Spinal cord (tissue), 10 donors: Measurements from ENCODE around the gene C16orf74. TPM values are rescaled to one million over a fixed set of nuclear protein-coding genes. Genes with fewer than 3 reads are reported as not detected.

Experiments
- DNase-seq, 6 donors: peaks; one replicate each; pipeline versions ENCODE4 v3.0.0 to v3.0.0-alpha.2; 2013 to 2015; ENCODE audit warnings: low spot score in 6 of 6, low read depth in 4 of 6
- H3K27ac ChIP-seq: one replicate; pipeline ENCODE4 v1.5.1; 2013; ENCODE audit warnings: low read depth, low read length, control low read depth
- H3K27me3 ChIP-seq: one replicate; pipeline ENCODE4 v1.6.1; 2013; ENCODE audit warnings: low read length; ENCODE audit not compliant: control insufficient read depth, insufficient read depth
- H3K36me3 ChIP-seq: one replicate; pipeline ENCODE4 v1.6.1; 2013; ENCODE audit warnings: low read length; ENCODE audit not compliant: control insufficient read depth, insufficient read depth
- H3K4me1 ChIP-seq: one replicate; pipeline ENCODE4 v1.6.1; 2013; ENCODE audit warnings: low read length; ENCODE audit not compliant: control insufficient read depth, insufficient read depth
- H3K4me3 ChIP-seq: one replicate; pipeline ENCODE4 v1.5.1; 2013; ENCODE audit warnings: low read depth, low read length, control low read depth
- H3K9me3 ChIP-seq: one replicate; pipeline ENCODE4 v1.6.1; 2013; ENCODE audit warnings: low read length; ENCODE audit not compliant: control insufficient read depth, insufficient read depth
- WGBS: methylation state at CpG from one replicate; pipeline ENCODE4 v1.1.5; 2013; ENCODE audit warnings: missing lambda C conversion rate; ENCODE audit not compliant: insufficient coverage; 5-methylcytosine and 5-hydroxymethylcytosine counted together
- polyA plus RNA-seq, 2 donors: library from polyadenylated mRNA; unstranded; fragments of 120-200 nt; gene quantifications; one replicate each; pipeline ENCODE4 v1.2.1, GENCODE V29; 2013; ENCODE audit not compliant: insufficient read length in 2 of 2
- total RNA-seq, 2 donors: library from RNA; depleted of rRNA in 1 of 2; stranded (reverse); fragments of 120-200 nt in 1 of 2; fragments of >200 nt in 1 of 2; gene quantifications; one replicate each; pipeline versions ENCODE4 v1.2.3 to v1.2.4, GENCODE V29; 2013 to 2014
- donor health status: healthy.

The C16orf74 gene
- total and polyA plus RNA-seq, 4 donors = 1.8 to 4.8 (median 2.9) TPM

DNA sequence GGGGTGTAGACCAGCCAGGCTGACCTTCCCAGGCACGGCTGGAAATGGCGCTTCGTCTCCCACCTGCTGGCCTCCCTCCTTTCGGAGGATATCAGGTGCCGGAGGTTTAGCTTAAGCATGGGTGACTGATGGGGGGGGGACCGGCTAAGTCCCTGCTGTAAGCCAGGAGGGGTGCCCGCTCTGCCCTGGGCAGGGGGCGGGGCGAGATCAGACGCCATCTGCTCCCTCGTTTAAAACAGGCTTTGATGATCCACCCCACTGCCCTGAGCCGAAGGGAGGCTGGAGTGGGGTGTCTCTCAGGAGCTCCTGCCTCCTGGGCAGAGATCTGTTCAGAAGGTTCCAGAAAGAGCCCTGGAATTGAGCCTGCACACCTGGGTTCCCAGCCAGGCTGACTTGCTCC, 26.0 kb downstream of the C16orf74 start:
- H3K4me3 ChIP-seq = no peak overlapping the region
- no peak for DNase-seq
- no peak overlapping the region for H3K27ac ChIP-seq
- H3K27me3 ChIP-seq = no peaks in the 10 kb centered on the region
- peaks cover 51% of the 10 kb centered on the region for H3K4me1 ChIP-seq
- H3K36me3 ChIP-seq = peaks cover 4% of the 10 kb centered on the region
- H3K9me3 ChIP-seq = no peaks in the 10 kb centered on the region
- 73% methylated on average over 12 of the region's 12 CpGs for WGBS

DNA sequence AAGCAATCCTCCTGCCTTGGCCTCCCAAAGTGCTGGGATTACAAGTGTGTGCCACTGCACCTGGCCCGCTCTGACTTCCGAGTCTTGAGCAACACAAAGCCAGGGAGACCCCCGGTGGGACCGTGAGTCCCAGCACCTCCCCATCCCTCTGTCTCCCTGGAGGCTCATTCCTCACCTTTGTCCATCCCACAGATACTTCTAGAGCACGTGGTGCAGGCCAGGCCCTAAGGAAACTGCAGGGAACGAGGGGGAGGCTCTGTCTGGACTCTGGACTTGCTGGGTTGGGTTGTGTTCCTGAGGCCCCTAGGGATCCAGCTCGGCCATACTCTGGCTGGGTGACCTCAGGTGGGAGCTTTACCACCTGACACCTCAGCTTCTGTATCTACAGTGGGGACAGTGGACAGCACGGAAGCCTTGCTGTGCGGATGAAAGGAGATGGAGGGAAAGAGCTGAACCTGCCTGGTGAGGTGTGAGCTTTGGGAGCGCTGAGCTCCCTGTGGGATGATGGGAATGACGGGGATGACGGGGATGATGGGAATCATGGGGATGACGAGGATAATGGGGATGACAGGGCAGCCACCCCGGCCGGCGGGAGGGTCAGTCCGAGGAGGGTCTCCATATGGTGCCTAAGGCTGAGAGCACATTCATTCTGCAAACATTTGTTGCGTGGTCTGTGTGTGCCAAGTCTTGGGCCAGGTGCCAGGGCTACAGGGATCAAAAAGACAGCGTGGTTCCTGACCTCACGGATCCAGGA, 26.6 kb downstream of the C16orf74 start:
- no peak for DNase-seq
- Histone ChIP-seq H3K9me3 (no peaks in the 10 kb centered on the region), H3K27me3 (no peaks in the 10 kb centered on the region), H3K27ac (no peak overlapping the region), H3K36me3 (peaks cover 4% of the 10 kb centered on the region), H3K4me1 (peaks cover 45% of the 10 kb centered on the region), H3K4me3 (no peak overlapping the region)
- 80% methylated on average over 18 of the region's 20 CpGs for WGBS

GRCh38 chr16:85722128-85722893, 28.6 kb downstream of the C16orf74 start:
- peak in 5 of 6 donors; percentile 54 to 85 (median 73) for DNase-seq
- H3K36me3 ChIP-seq = peaks cover 4% of the 10 kb centered on the region
- no peaks in the 10 kb centered on the region for H3K9me3 ChIP-seq
- no peaks in the 10 kb centered on the region for H3K27me3 ChIP-seq
- H3K4me1 ChIP-seq = peaks cover 47% of the 10 kb centered on the region
- no peak overlapping the region for H3K4me3 ChIP-seq
- H3K27ac ChIP-seq = peak overlapping the region; percentile 57
- WGBS = 32% methylated on average over 19 of the region's 20 CpGs

DNA sequence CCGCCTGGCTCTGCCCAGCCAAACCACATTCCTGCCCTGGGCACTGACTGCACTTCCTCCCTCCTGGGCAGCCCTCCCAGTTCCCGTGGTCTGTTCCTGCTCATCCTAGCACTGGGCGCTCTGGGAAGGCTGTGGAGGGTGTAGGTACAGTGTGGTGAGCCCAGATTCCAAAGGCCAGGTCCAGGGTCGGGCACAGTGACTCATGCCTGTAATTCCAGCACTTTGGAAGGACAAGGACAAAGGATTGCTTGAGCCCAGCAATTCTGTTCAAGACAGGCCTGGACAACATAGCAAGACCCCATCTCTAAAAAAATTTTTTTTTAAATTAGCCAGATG, 30.6 kb downstream of the C16orf74 start:
- no peaks in the 10 kb centered on the region for H3K9me3 ChIP-seq
- DNase-seq = no peak
- H3K36me3 ChIP-seq = no peaks in the 10 kb centered on the region
- no peaks in the 10 kb centered on the region for H3K27me3 ChIP-seq
- no CpG with 5 or more reads among the region's 4 CpGs for WGBS
- H3K4me1 ChIP-seq = peaks cover 68% of the 10 kb centered on the region
- H3K4me3 ChIP-seq = no peak overlapping the region
- no peak overlapping the region for H3K27ac ChIP-seq

DNA sequence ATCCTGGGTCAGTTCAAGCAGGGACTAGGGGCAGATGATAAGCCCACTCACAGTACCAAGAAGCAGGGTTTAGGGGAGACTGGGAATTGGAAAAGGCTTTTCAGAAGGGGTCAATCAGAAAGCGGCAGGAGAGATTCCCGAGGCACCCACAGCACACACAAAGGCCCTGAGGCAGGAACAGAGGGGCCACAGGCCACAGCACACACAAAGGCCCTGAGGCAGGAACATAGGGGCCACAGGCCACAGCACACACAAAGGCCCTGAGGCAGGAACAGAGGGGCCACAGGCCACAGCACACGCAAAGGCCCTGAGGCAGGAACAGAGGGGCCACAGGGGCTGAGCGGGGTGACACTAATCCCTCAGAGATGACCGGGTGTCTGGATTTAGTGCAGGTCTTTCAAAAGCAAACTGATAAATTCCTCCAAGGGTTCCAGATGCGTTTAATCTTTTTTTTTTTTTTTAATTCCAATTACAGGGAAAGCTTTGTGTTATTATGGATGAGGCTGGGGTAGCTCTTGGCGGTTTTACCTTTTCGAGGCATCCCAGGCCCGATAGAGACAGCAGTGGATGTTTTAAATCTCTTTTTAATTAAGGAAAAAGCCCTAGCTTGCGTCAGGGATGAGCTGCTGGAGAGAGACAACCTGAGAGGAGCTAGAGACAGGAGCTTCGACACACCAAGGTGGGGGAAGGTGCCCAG, 31.1 kb downstream of the C16orf74 start:
- 87% methylated on average over 10 of the region's 11 CpGs for WGBS
- no peaks in the 10 kb centered on the region for H3K27me3 ChIP-seq
- no peak overlapping the region for H3K4me3 ChIP-seq
- peaks cover 66% of the 10 kb centered on the region for H3K4me1 ChIP-seq
- H3K36me3 ChIP-seq = no peaks in the 10 kb centered on the region
- no peak overlapping the region for H3K27ac ChIP-seq
- peak in 1 of 6 donors; percentile 26 for DNase-seq
- no peaks in the 10 kb centered on the region for H3K9me3 ChIP-seq

DNA sequence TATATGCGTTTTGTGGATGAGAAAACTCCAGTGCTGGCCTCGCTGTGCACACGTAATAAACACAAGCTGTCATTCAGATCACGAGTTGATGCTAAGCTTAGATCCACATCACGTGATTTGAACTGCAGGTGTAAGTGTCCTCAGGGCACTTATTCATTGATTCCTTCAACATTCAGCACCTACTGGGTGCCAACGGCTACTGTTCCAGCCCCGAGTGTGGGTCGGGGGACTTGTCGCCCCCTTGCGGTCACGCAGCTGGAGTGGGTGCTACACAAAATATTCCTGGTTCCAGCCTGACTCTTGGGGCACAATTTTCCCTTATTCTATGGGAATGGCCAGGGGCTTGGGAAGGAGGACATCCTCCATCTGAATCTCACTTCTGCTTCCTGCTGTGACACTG, 32.2 kb downstream of the C16orf74 start:
- WGBS = 56% methylated on average over 8 of the region's 11 CpGs
- no peak for DNase-seq
- Histone ChIP-seq H3K36me3 (no peaks in the 10 kb centered on the region), H3K27me3 (no peaks in the 10 kb centered on the region), H3K4me1 (peaks cover 60% of the 10 kb centered on the region), H3K9me3 (no peaks in the 10 kb centered on the region), H3K4me3 (no peak overlapping the region), H3K27ac (no peak overlapping the region)

DNA sequence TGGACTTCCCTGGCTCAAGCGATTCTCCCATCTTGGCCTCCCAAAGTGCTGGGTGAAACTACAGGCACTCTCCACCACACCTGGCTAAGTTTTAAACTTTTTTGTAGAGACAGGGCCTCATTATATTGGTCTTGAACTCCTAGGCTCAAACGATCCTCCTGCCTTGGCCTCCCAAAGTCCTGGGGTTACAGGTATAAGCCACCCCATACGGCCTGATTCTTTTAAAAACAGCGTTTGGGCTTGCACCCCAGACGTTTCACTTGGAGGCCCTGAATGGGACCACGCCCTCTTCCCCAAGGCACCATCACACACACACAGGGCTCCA, 32.8 kb downstream of the C16orf74 start:
- 52% methylated on average over 6 of the region's 6 CpGs for WGBS
- H3K9me3 ChIP-seq = no peaks in the 10 kb centered on the region
- H3K36me3 ChIP-seq = no peaks in the 10 kb centered on the region
- H3K27ac ChIP-seq = no peak overlapping the region
- H3K4me3 ChIP-seq = no peak overlapping the region
- H3K27me3 ChIP-seq = no peaks in the 10 kb centered on the region
- H3K4me1 ChIP-seq = peaks cover 60% of the 10 kb centered on the region
- no peak for DNase-seq

GRCh38 chr16:85717393-85718152, 33.3 kb downstream of the C16orf74 start:
- no peaks in the 10 kb centered on the region for H3K27me3 ChIP-seq
- no peak overlapping the region for H3K27ac ChIP-seq
- H3K36me3 ChIP-seq = no peaks in the 10 kb centered on the region
- H3K4me3 ChIP-seq = no peak overlapping the region
- DNase-seq = peak in 3 of 6 donors; percentile 61 to 90 (median 87)
- no peaks in the 10 kb centered on the region for H3K9me3 ChIP-seq
- WGBS = 44% methylated on average over 18 of the region's 21 CpGs
- H3K4me1 ChIP-seq = peaks cover 57% of the 10 kb centered on the region

- Histone ChIP-seq H3K4me3 (no peak overlapping the region), H3K27ac (no peak overlapping the region), H3K27me3 (peaks cover 6% of the 10 kb centered on the region), H3K9me3 (no peaks in the 10 kb centered on the region), H3K4me1 (peaks cover 48% of the 10 kb centered on the region), H3K36me3 (no peaks in the 10 kb centered on the region)
- peak in 2 of 6 donors; percentile 52 to 76 for DNase-seq
- 23% methylated on average over 2 of the region's 3 CpGs for WGBS
Observed at GRCh38 chr16:85716680-85717038, 34.2 kb downstream of the C16orf74 start.
